Activated B cell treated with CpG ODN at 0.5 μM for 24 hours (primary cell): ENCODE measurements around the gene PNPLA7. TPM values are rescaled to one million over a fixed set of nuclear protein-coding genes. Genes with fewer than 3 reads are reported as not detected.

Experiments
- ATAC-seq: fragments of 200-7000 bp; cut with Tn5 transposase; one replicate; pipeline ENCODE4 v1.10.0; 2021; ENCODE audit warnings: low read depth, mild to moderate bottlenecking, moderate library complexity
- CTCF ChIA-PET: fragments of 350-600 bp; sonication (Branson Sonifier 250); formaldehyde crosslinking; loops from one replicate; lab custom pipeline; 2021; ENCODE audit warnings: antibody characterized with exemption; lab: Charles Lee
- POLR2A ChIA-PET: fragments of 350-600 bp; sonication (Branson Sonifier 250); formaldehyde crosslinking; loops from one replicate; lab custom pipeline; 2021; ENCODE audit warnings: antibody characterized with exemption; lab: Charles Lee
- DNase-seq: peaks from one replicate; pipeline ENCODE4 v3.0.0; 2022
- H3K27ac Mint-ChIP-seq: one replicate; pipeline ENCODE4 v1.8.0; 2020; ENCODE audit warnings: mixed read lengths
- H3K27me3 Mint-ChIP-seq: one replicate; pipeline ENCODE4 v1.8.0; 2021; ENCODE audit warnings: mixed read lengths
- H3K36me3 Mint-ChIP-seq: one replicate; pipeline ENCODE4 v1.8.0; 2021; ENCODE audit warnings: low read depth, mixed read lengths
- H3K4me1 Mint-ChIP-seq: one replicate; pipeline ENCODE4 v1.8.0; 2021; ENCODE audit warnings: mixed read lengths
- H3K4me3 Mint-ChIP-seq: one replicate; pipeline ENCODE4 v1.8.0; 2020; ENCODE audit warnings: mild to moderate bottlenecking, mixed read lengths
- H3K9me3 Mint-ChIP-seq: one replicate; pipeline ENCODE4 v1.8.0; 2020; ENCODE audit warnings: mixed read lengths
- intact Hi-C: fragments of 100-400 bp; cut with micrococcal nuclease; formaldehyde crosslinking; loops from one replicate; pipeline ENCODE4 v1.15.1; 2024
- total RNA-seq: library from RNA; stranded (reverse); gene quantifications from 2 replicates; pipeline ENCODE4 v1.2.3, GENCODE V29; 2022
- TF ChIP-seq, protein P1 (sequence below): fragments of 200-600 bp; IDR thresholded peaks from one replicate; pipeline ENCODE4 v1.8.0; 2022; ENCODE audit warnings: antibody characterized with exemption, mild to moderate bottlenecking

The PNPLA7 gene
- total RNA-seq, 1 donor from 2014 or later = 5.5 TPM

DNA sequence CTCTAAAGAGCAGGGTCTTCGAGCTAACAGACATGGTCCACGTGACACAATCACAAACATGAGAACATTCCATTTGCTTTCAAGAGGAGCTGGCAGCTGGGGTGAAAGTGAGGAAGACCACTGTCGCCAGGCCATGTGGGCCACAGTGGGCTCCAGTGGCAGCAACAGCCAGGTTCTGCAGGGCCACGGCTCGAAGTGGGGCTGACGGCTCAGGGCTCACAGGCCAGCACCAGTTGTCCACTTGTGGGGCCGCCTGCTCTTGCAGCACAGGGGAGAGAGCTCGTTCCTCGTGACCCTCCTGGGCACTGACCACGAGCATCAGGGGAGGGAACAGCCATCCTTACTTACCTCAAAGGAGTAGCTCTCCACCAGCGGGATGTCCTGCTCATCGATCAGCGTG lies 38.1 kb upstream of the PNPLA7 start:
- Mint-ChIP-seq H3K4me1 (peaks cover 6% of the 10 kb centered on the region), H3K27ac (no peak overlapping the region), H3K36me3 (peaks cover 41% of the 10 kb centered on the region), H3K4me3 (peak overlapping the region; percentile 65), H3K9me3 (no peaks in the 10 kb centered on the region), H3K27me3 (peaks cover 1% of the 10 kb centered on the region)
- DNase-seq (no peak), ATAC-seq (no peak)
- TF ChIP-seq, protein P1, sequence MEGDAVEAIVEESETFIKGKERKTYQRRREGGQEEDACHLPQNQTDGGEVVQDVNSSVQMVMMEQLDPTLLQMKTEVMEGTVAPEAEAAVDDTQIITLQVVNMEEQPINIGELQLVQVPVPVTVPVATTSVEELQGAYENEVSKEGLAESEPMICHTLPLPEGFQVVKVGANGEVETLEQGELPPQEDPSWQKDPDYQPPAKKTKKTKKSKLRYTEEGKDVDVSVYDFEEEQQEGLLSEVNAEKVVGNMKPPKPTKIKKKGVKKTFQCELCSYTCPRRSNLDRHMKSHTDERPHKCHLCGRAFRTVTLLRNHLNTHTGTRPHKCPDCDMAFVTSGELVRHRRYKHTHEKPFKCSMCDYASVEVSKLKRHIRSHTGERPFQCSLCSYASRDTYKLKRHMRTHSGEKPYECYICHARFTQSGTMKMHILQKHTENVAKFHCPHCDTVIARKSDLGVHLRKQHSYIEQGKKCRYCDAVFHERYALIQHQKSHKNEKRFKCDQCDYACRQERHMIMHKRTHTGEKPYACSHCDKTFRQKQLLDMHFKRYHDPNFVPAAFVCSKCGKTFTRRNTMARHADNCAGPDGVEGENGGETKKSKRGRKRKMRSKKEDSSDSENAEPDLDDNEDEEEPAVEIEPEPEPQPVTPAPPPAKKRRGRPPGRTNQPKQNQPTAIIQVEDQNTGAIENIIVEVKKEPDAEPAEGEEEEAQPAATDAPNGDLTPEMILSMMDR = no peak
- intact Hi-C loops = no loop called here
- ChIA-PET CTCF (interaction anchor here (0.5 to 1.3 kb wide), 2 partner anchors 9 to 542 kb away, joined by 3 to 6 read pairs; partner anchors contain the start of gene DPH7), POLR2A (no interaction called here)

DNA sequence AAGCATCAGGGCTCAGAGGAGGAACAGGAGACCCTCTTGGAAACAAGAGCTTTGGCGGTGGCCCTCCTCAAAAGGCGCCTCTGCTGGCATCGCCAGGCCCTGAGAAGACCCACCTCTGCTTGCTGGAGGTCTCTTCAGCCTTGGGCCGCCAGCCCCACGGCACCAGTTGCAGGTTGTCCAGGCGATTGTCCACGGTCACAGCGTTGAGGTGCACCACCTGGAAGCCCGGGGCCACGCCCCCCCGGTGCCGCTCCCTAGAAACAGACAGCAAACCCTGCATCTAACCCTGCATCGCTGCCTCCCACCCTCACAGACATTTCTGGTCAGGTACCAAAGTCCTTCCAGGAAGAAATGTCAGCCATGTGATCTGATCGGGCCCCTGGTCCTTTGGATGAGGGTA lies 36.7 kb upstream of the PNPLA7 start:
- Mint-ChIP-seq H3K9me3 (no peaks in the 10 kb centered on the region), H3K4me3 (no peak overlapping the region), H3K36me3 (peaks cover 56% of the 10 kb centered on the region), H3K4me1 (peaks cover 6% of the 10 kb centered on the region), H3K27ac (no peak overlapping the region), H3K27me3 (peaks cover 1% of the 10 kb centered on the region)
- ChIA-PET POLR2A (no interaction called here), CTCF (no interaction called here)
- DNase-seq (no peak), ATAC-seq (no peak)
- TF ChIP-seq, protein P1 = no peak
- intact Hi-C loops = no loop called here

DNA sequence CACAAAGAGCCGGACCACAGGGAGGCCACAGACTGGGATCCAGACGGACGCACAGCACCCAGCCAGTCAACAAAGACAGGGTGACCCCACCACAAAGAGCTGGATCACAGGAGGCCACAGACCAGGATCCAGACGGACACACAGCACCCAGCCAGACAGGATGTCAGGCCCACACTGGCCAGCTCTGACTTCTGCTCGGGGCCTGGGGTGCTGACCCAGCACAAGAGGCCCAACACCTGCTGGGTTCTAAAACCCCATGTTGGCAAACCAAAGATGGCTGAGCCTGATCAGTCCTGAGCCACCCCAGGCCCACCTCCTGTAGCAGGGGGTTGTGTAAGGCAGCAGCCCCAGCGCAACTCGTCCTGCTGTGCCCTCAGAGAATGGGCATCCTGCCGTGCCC lies 33.8 kb upstream of the PNPLA7 start:
- H3K36me3 Mint-ChIP-seq = peaks cover 58% of the 10 kb centered on the region
- no peaks in the 10 kb centered on the region for H3K27me3 Mint-ChIP-seq
- ATAC-seq = no peak
- H3K9me3 Mint-ChIP-seq = no peaks in the 10 kb centered on the region
- POLR2A ChIA-PET = no interaction called here
- DNase-seq = no peak
- H3K27ac Mint-ChIP-seq = no peak overlapping the region
- H3K4me1 Mint-ChIP-seq = peaks cover 5% of the 10 kb centered on the region
- H3K4me3 Mint-ChIP-seq = no peak overlapping the region
- CTCF ChIA-PET = no interaction called here
- intact Hi-C loops = no loop called here
- TF ChIP-seq, protein P1 = no peak

DNA sequence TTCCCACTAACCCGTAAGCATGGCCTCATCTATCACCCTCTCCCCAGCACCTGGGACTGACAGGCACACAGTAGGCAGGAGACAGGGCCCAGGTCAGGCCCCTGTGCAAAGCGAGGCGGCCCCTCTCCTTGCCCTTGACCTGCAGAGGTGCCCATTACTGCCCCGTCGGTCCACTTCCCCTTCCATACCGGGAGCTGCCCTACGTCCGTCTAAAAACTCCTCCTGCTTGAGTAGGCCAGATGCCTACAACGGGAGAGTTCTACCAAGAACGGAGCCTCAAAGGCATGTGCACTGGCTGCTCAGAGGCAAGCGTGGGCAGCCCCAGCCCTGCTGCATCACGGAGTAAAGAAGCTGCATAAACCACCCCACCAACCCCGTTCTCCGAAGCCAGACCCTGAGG lies 33.1 kb upstream of the PNPLA7 start:
- no peaks in the 10 kb centered on the region for H3K27me3 Mint-ChIP-seq
- no peak overlapping the region for H3K4me3 Mint-ChIP-seq
- H3K36me3 Mint-ChIP-seq = peaks cover 57% of the 10 kb centered on the region
- ChIA-PET POLR2A (no interaction called here), CTCF (no interaction called here)
- DNase-seq (no peak), ATAC-seq (no peak)
- TF ChIP-seq, protein P1 = no peak
- H3K27ac Mint-ChIP-seq = no peak overlapping the region
- H3K4me1 Mint-ChIP-seq = peaks cover 7% of the 10 kb centered on the region
- no peaks in the 10 kb centered on the region for H3K9me3 Mint-ChIP-seq
- intact Hi-C loops = no loop called here

DNA sequence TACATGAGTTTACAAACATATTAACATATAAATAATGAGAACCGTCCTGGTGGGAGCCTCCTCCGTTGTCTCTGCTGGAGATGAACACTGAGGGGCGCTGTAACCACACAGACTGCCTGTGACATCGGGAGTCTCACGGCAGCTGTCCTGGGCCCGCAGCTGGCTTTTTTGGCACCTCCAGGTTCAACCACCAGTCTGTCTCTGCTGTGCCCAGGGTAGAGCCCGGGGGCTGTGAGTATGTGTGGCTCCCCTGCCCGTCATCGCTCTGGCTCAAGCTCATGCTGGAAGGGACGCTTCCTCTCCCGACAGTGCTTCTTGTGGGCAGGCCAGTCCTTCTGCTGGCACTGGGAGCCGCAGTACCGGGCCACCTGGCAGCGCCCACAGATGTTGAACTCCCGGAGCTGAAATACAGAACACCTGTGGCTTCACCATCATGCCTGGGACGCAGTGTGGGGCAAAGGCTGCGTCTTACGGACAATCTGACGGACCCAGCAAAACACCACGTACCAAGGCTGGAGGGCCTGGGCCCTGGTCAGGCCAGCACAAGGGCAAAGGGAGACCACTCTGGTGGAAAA lies 32.2 kb upstream of the PNPLA7 start:
- POLR2A ChIA-PET = interaction anchor here (1.0 kb wide), 1 partner anchor 30 kb away, joined by 3 read pairs; no protein-coding TSS in a partner anchor
- intact Hi-C loops = no loop called here
- H3K9me3 Mint-ChIP-seq = no peaks in the 10 kb centered on the region
- no peaks in the 10 kb centered on the region for H3K27me3 Mint-ChIP-seq
- no peak for ATAC-seq
- H3K36me3 Mint-ChIP-seq = peaks cover 47% of the 10 kb centered on the region
- CTCF ChIA-PET = no interaction called here
- peaks cover 16% of the 10 kb centered on the region for H3K4me1 Mint-ChIP-seq
- TF ChIP-seq, protein P1 = no peak
- no peak overlapping the region for H3K27ac Mint-ChIP-seq
- no peak overlapping the region for H3K4me3 Mint-ChIP-seq
- DNase-seq = no peak
